Measurements from ENCODE around the gene CEP72. TPM values are rescaled to one million over a fixed set of nuclear protein-coding genes. Genes with fewer than 3 reads are reported as not detected.

Gene CEP72
- total RNA-seq, 1 experiment from 2014 or later, result 24.8 TPM

DNA sequence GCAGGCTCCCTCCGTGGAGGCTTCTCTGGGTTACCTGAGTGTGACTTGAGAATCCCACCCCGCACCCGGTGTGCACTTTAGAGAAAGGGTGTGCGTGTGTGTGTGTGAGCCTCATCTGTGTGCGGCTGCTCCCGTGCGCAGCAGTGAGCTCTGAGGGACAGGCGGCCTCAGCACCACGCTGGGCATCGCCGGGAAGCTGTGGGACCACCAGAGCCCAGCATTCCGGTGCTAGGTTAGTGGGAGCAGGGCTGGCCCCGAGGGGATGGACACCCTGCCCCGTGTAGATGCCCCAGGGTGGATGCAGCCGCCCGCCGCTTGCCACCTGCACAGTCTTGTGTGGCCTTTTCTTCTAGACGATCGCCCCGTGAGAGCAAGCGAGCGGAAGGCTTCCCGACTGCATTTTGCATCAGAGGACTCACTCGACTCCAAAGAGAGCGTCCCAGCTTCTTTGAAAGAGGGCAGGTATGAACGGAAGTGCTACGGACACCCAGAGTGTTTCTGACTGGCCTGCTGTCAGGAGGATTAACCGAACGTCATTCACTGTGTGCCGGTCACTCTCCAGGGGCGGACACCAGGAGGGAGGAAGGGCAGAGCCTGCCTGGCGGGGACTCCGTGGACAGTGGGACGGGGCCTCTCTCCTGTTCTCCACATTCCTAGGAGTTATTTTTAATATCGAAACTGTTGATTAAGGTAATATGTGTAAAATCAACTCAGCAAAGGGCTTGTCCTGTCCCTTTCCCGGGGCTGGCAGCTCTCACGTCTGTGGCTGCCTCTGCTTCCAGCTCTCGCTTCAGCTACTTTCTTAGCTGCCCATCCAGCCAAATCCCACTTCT, 12.2 kb downstream of the CEP72 start:
- H3K9me3 Mint-ChIP-seq, result no peaks in the 10 kb centered on the region
- TF ChIP-seq, protein P1, sequence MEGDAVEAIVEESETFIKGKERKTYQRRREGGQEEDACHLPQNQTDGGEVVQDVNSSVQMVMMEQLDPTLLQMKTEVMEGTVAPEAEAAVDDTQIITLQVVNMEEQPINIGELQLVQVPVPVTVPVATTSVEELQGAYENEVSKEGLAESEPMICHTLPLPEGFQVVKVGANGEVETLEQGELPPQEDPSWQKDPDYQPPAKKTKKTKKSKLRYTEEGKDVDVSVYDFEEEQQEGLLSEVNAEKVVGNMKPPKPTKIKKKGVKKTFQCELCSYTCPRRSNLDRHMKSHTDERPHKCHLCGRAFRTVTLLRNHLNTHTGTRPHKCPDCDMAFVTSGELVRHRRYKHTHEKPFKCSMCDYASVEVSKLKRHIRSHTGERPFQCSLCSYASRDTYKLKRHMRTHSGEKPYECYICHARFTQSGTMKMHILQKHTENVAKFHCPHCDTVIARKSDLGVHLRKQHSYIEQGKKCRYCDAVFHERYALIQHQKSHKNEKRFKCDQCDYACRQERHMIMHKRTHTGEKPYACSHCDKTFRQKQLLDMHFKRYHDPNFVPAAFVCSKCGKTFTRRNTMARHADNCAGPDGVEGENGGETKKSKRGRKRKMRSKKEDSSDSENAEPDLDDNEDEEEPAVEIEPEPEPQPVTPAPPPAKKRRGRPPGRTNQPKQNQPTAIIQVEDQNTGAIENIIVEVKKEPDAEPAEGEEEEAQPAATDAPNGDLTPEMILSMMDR (conservative IDR thresholded peaks at IDR 0.05), result no peak
- no peaks in the 10 kb centered on the region for H3K9me3 ChIP-seq (ENCODE audit: control insufficient read depth, low read depth, low read length)

More for the DNA sequence above, 12.2 kb downstream of the CEP72 start:
- Histone ChIP-seq H3K27ac (ENCODE audit: insufficient read length, low read depth, low read length) (no peak overlapping the region), H3K23me2 (ENCODE audit: insufficient read length, low read depth, low read length, poor library complexity, severe bottlenecking) (no peaks in the 10 kb centered on the region), H2BK120ac (ENCODE audit: low read depth, low read length, poor library complexity, severe bottlenecking) (no peak overlapping the region), H4K91ac (ENCODE audit: insufficient read length, low read depth, low read length) (no peak overlapping the region), H2AFZ (ENCODE audit: low read length) (no peak overlapping the region), H3K9ac (ENCODE audit: extremely low read depth, insufficient read length, low read length) (no peak overlapping the region), H4K5ac (ENCODE audit: insufficient read length, low read depth, low read length) (no peak overlapping the region), H4K20me1 (ENCODE audit: control insufficient read depth, insufficient read depth, insufficient read length) (no peaks in the 10 kb centered on the region), H2BK20ac (ENCODE audit: low read depth, low read length, poor library complexity, severe bottlenecking) (no peak overlapping the region), H3K27me3 (ENCODE audit: insufficient read depth, low read length) (no peaks in the 10 kb centered on the region), H3K79me1 (ENCODE audit: insufficient read depth, low read depth, low read length, poor library complexity, severe bottlenecking) (no peaks in the 10 kb centered on the region), H2BK5ac (ENCODE audit: insufficient read length, low read length) (no peak overlapping the region), H3K23ac (ENCODE audit: insufficient read length, low read depth, low read length) (no peak overlapping the region), H4K8ac (replicated peaks; ENCODE audit: insufficient read length, low read depth, low read length) (no peak overlapping the region), H3K4me1 (ENCODE audit: insufficient read depth, low read length) (no peaks in the 10 kb centered on the region), H2AK5ac (ENCODE audit: insufficient read length, low read length) (no peak overlapping the region), H3K4ac (ENCODE audit: low read depth, low read length) (no peak overlapping the region), H3K18ac (ENCODE audit: insufficient read length, low read depth, low read length) (no peak overlapping the region), H2BK15ac (ENCODE audit: low read depth, low read length) (no peak overlapping the region), H3T11ph (ENCODE audit: low read length) (no peak overlapping the region), H3K79me2 (ENCODE audit: insufficient read depth, low read length) (no peaks in the 10 kb centered on the region), H2BK12ac (ENCODE audit: insufficient read length, low read depth, low read length) (no peak overlapping the region), H3K56ac (ENCODE audit: insufficient read length, low read depth, low read length) (no peak overlapping the region), H3K4me2 (ENCODE audit: insufficient read depth, insufficient read length, low read length) (no peak overlapping the region), H3K14ac (ENCODE audit: insufficient read depth, low read length) (no peak overlapping the region)
- Mint-ChIP-seq H3K36me3 (ENCODE audit: insufficient read depth in 1 of 3, low read depth in 3 of 3) (peaks cover 46 to 81% (median 78%) of the 10 kb centered on the region in 3 experiments; a peak in 6 of 7 replicates), H3K27me3 (ENCODE audit: low read depth) (no peaks in the 10 kb centered on the region), H3K4me3 (no peak overlapping the region), H3K4me1 (no peaks in the 10 kb centered on the region), H3K27ac (peak overlapping the region in 1 of 3 experiments; percentile 81; a peak in 2 of 7 replicates)
- WGBS (ENCODE audit: extremely low coverage, insufficient read length, low lambda C conversion rate), result no CpG with 5 or more reads among the region's 38 CpGs
- no peak for DNase-seq

Measured in H9 (cell line).